OCI-LY7 (cell line): ENCODE data around the gene RBM22. TPM values are rescaled to one million over a fixed set of nuclear protein-coding genes. Genes with fewer than 3 reads are reported as not detected.

ENCODE experiments used
- BruUV-seq: library from RNA; stranded (reverse); fragments of 400-500 nt; replicated peaks from 2 replicates; lab custom pipeline; 2021; lab: Mats Ljungman, UMichigan
- CTCF ChIA-PET: fragments of 300-600 bp; sonication (Branson Sonifier 250); formaldehyde crosslinking; loops from one replicate; lab custom pipeline; 2022; ENCODE audit warnings: antibody characterized with exemption; ENCODE audit not compliant: unreplicated experiment; lab: Charles Lee
- POLR2A ChIA-PET: fragments of 300-600 bp; sonication (Branson Sonifier 250); formaldehyde crosslinking; loops from one replicate; lab custom pipeline; 2022; ENCODE audit warnings: antibody characterized with exemption; lab: Charles Lee
- DNase-seq: peaks from one replicate; pipeline ENCODE4 v3.0.0-alpha.2; 2015; ENCODE audit warnings: low spot score
- H2AFZ ChIP-seq: fragments of 200-600 bp; sonication (generic), shearing (Covaris generic); 2 replicates; pipeline ENCODE4 v1.6.1; 2014; ENCODE audit warnings: mild to moderate bottlenecking, antibody characterized with exemption, low read length, moderate library complexity
- H3K27ac ChIP-seq: fragments of 200-600 bp; sonication (generic); 2 replicates; pipeline ENCODE4 v1.5.1; 2014; ENCODE audit warnings: mixed run types, low read depth, mild to moderate bottlenecking, moderate library complexity, low read length, inconsistent platforms; ENCODE audit not compliant: poor library complexity, severe bottlenecking
- H3K36me3 ChIP-seq: fragments of 200-600 bp; sonication (generic); 2 replicates; pipeline ENCODE4 v1.6.1; 2014; ENCODE audit warnings: mild to moderate bottlenecking, antibody characterized with exemption, low read length, moderate library complexity, mixed read lengths; ENCODE audit not compliant: insufficient read depth
- H3K4me1 ChIP-seq: fragments of 200-600 bp; sonication (generic); 2 replicates; pipeline ENCODE4 v1.5.1; 2014; ENCODE audit warnings: mild to moderate bottlenecking, low read length; ENCODE audit not compliant: insufficient read depth, poor library complexity, severe bottlenecking
- H3K4me2 ChIP-seq: fragments of 200-600 bp; sonication (generic); 2 replicates; pipeline ENCODE4 v1.6.1; 2014; ENCODE audit warnings: mild to moderate bottlenecking, low read length
- H3K4me3 ChIP-seq: fragments of 200-600 bp; sonication (generic); 2 replicates; pipeline ENCODE4 v1.5.1; 2014; ENCODE audit warnings: mild to moderate bottlenecking, low read depth, low read length; ENCODE audit not compliant: poor library complexity, severe bottlenecking
- H3K79me2 ChIP-seq: fragments of 200-600 bp; sonication (generic); 2 replicates; pipeline ENCODE4 v1.6.1; 2016; ENCODE audit warnings: low read depth, mild to moderate bottlenecking, low read length, moderate library complexity, mixed read lengths; ENCODE audit not compliant: insufficient read depth
- H3K9me2 ChIP-seq: fragments of 200-600 bp; sonication (generic); 2 replicates; pipeline ENCODE4 v1.6.1; 2016; ENCODE audit warnings: mild to moderate bottlenecking, low read length, mixed read lengths; ENCODE audit not compliant: insufficient read depth
- H3K9me3 ChIP-seq: fragments of 200-600 bp; sonication (generic); 2 replicates; pipeline ENCODE4 v1.6.1; 2014; ENCODE audit warnings: mild to moderate bottlenecking, mixed run types, low read length, mixed read lengths
- H4K20me1 ChIP-seq: fragments of 200-600 bp; sonication (generic); 2 replicates; pipeline ENCODE4 v1.6.1; 2014; ENCODE audit warnings: mild to moderate bottlenecking, antibody characterized with exemption, low read length, moderate library complexity, mixed read lengths; ENCODE audit not compliant: insufficient read depth
- CTCF ChIP-seq: fragments of 200-600 bp; sonication (generic); conservative IDR thresholded peaks from 2 replicates; pipeline ENCODE4 v1.5.1; 2014; ENCODE audit warnings: mild to moderate bottlenecking, antibody characterized with exemption, low read length, moderate library complexity, mixed read lengths
- EZH2phosphoT487 ChIP-seq: fragments of 200-600 bp; sonication (generic); IDR thresholded peaks from 2 replicates; pipeline ENCODE4 v1.6.1; 2018; ENCODE audit warnings: low read depth, borderline replicate concordance, mild to moderate bottlenecking, mixed run types, antibody characterized with exemption, low read length, moderate library complexity, mixed read lengths
- intact Hi-C: fragments of 100-400 bp; cut with micrococcal nuclease; formaldehyde crosslinking; loops from one replicate; pipeline ENCODE4 v1.10.0; 2022; ENCODE audit not compliant: unreplicated experiment
- total RNA-seq, 2 experiments: library from RNA; depleted of rRNA in 1 of 2; stranded (reverse); fragments of >200 nt in 1 of 2; shearing (Covaris generic) in 1 of 2; gene quantifications; 2 replicates each; pipeline ENCODE4 v1.2.3, GENCODE V29; 2014 to 2022

RBM22 gene
- total RNA-seq, 2 experiments from 2014 or later = 45.6 to 46.7 TPM

GRCh38 chr5:150651924-150652671 lies 48.8 kb downstream of the RBM22 start:
- H2AFZ ChIP-seq = no peak overlapping the region
- DNase-seq = no peak
- intact Hi-C loops = no loop called here
- no peaks in the 10 kb centered on the region for H3K79me2 ChIP-seq
- H3K9me3 ChIP-seq = no peaks in the 10 kb centered on the region
- no peak overlapping the region for H3K27ac ChIP-seq
- BruUV-seq = no TSS peak
- H3K4me3 ChIP-seq = no peak overlapping the region
- TF ChIP-seq EZH2phosphoT487 (no peak), CTCF (no peak)
- no peak overlapping the region for H3K4me2 ChIP-seq
- ChIA-PET CTCF (interaction anchor here (0.6 to 1.1 kb wide), 3 partner anchors 10 to 189 kb away, joined by 3 to 4 read pairs (median 3); partner anchors contain the start of gene RBM22), POLR2A (interaction anchor here (0.6 kb wide), 1 partner anchor 732 kb away, joined by 3 read pairs; no protein-coding TSS in a partner anchor)
- H3K4me1 ChIP-seq = peaks cover 9% of the 10 kb centered on the region
- H3K36me3 ChIP-seq = no peaks in the 10 kb centered on the region
- H4K20me1 ChIP-seq = no peaks in the 10 kb centered on the region
- no peaks in the 10 kb centered on the region for H3K9me2 ChIP-seq

GRCh38 chr5:150651382-150651781 lies 49.5 kb downstream of the RBM22 start:
- H3K9me2 ChIP-seq = no peaks in the 10 kb centered on the region
- peaks cover 6% of the 10 kb centered on the region for H3K4me1 ChIP-seq
- no peak overlapping the region for H3K4me2 ChIP-seq
- no peaks in the 10 kb centered on the region for H3K79me2 ChIP-seq
- no peak overlapping the region for H3K4me3 ChIP-seq
- no peaks in the 10 kb centered on the region for H3K36me3 ChIP-seq
- no peak overlapping the region for H2AFZ ChIP-seq
- ChIA-PET POLR2A (no interaction called here), CTCF (interaction anchor here (0.9 to 1.1 kb wide), 2 partner anchors 9 to 49 kb away, joined by 3 to 4 read pairs; partner anchors contain the start of gene RBM22)
- intact Hi-C loops = no loop called here
- H3K9me3 ChIP-seq = no peaks in the 10 kb centered on the region
- H3K27ac ChIP-seq = no peak overlapping the region
- no TSS peak for BruUV-seq
- no peak for TF ChIP-seq EZH2phosphoT487
- no peak for TF ChIP-seq CTCF
- H4K20me1 ChIP-seq = no peaks in the 10 kb centered on the region
- DNase-seq = no peak
